Liver (tissue), 9 donors: ENCODE measurements around the gene JOSD2. TPM values are rescaled to one million over a fixed set of nuclear protein-coding genes. Genes with fewer than 3 reads are reported as not detected.

Experiments
- DNase-seq: peaks from one replicate; pipeline ENCODE4 v3.0.0-alpha.2; 2017; ENCODE audit warnings: low spot score
- H3K27ac ChIP-seq, 2 donors: one replicate each; pipeline ENCODE4 v1.7.0; 2013; ENCODE audit warnings: inconsistent platforms in 2 of 2, low read length in 2 of 2, control low read depth in 1 of 2, low read depth in 1 of 2, mild to moderate bottlenecking in 1 of 2
- H3K27me3 ChIP-seq, 4 donors: one replicate each; pipeline versions ENCODE4 v1.6.1 to v1.7.0; 2013; ENCODE audit warnings: low read length in 3 of 4, inconsistent platforms in 1 of 4, mild to moderate bottlenecking in 1 of 4, moderate library complexity in 1 of 4; ENCODE audit not compliant: control insufficient read depth in 4 of 4, insufficient read depth in 4 of 4
- H3K36me3 ChIP-seq, 4 donors: one replicate each; pipeline versions ENCODE4 v1.6.1 to v1.7.0; 2013; ENCODE audit warnings: low read length in 3 of 4, mild to moderate bottlenecking in 3 of 4, low read depth in 1 of 4, moderate library complexity in 1 of 4; ENCODE audit not compliant: control insufficient read depth in 4 of 4, insufficient read depth in 3 of 4
- H3K4me1 ChIP-seq, 4 donors: one replicate each; pipeline versions ENCODE4 v1.6.1 to v1.7.0; 2013; ENCODE audit warnings: low read length in 3 of 4, mild to moderate bottlenecking in 3 of 4, moderate library complexity in 1 of 4; ENCODE audit not compliant: control insufficient read depth in 4 of 4, insufficient read depth in 4 of 4
- H3K4me3 ChIP-seq, 3 donors: one replicate each; pipeline versions ENCODE4 v1.6.1 to v1.7.0; 2013; ENCODE audit warnings: low read length in 3 of 3, control low read depth in 1 of 3, low read depth in 1 of 3, mild to moderate bottlenecking in 1 of 3
- H3K9ac ChIP-seq, 2 donors: one replicate each; pipeline ENCODE4 v1.7.0; 2013; ENCODE audit warnings: low read length in 2 of 2, mild to moderate bottlenecking in 2 of 2, moderate library complexity in 2 of 2, control low read depth in 1 of 2, low read depth in 1 of 2
- H3K9me3 ChIP-seq, 4 donors: one replicate each; pipeline versions ENCODE4 v1.6.1 to v1.7.0; 2013; ENCODE audit warnings: low read length in 3 of 4; ENCODE audit not compliant: control insufficient read depth in 4 of 4
- FOXA1 ChIP-seq: IDR thresholded peaks from 2 replicates; pipeline ENCODE4 v1.6.1; 2016; ENCODE audit warnings: antibody characterized with exemption
- HNF4A ChIP-seq, 2 donors: conservative IDR thresholded peaks; 2 replicates each; pipeline ENCODE4 v1.6.1; 2016; ENCODE audit warnings: antibody characterized with exemption in 2 of 2, mild to moderate bottlenecking in 2 of 2
- JUND ChIP-seq, 2 donors: IDR thresholded peaks; 2 replicates each; pipeline ENCODE4 v1.6.1; 2016; ENCODE audit warnings: antibody characterized with exemption in 2 of 2
- NR2F2 ChIP-seq: IDR thresholded peaks from 2 replicates; pipeline ENCODE4 v1.6.1; 2016; ENCODE audit warnings: antibody characterized with exemption
- RAD21 ChIP-seq, 2 donors: IDR thresholded peaks; 2 replicates each; pipeline ENCODE4 v1.6.1; 2016; ENCODE audit warnings: antibody characterized with exemption in 2 of 2, mild to moderate bottlenecking in 2 of 2
- REST ChIP-seq: IDR thresholded peaks from 2 replicates; pipeline ENCODE4 v1.6.1; 2016; ENCODE audit warnings: antibody characterized with exemption, mild to moderate bottlenecking
- RXRA ChIP-seq, 2 donors: IDR thresholded peaks; 2 replicates each; pipeline ENCODE4 v1.6.1; 2017 to 2018; ENCODE audit warnings: antibody characterized with exemption in 2 of 2, mild to moderate bottlenecking in 1 of 2
- SP1 ChIP-seq: IDR thresholded peaks from 2 replicates; pipeline ENCODE4 v1.6.1; 2018; ENCODE audit warnings: antibody characterized with exemption, mild to moderate bottlenecking
- YY1 ChIP-seq: IDR thresholded peaks from 2 replicates; pipeline ENCODE4 v1.6.1; 2016; ENCODE audit warnings: antibody characterized with exemption, mild to moderate bottlenecking
- ZBTB33 ChIP-seq: IDR thresholded peaks from 2 replicates; pipeline ENCODE4 v1.6.1; 2016; ENCODE audit warnings: antibody characterized with exemption
- WGBS: extraction: QIAGEN DNeasy Blood & Tissue Kit; methylation state at CpG from one replicate; pipeline ENCODE4 v1.1.7; 2013; 5-methylcytosine and 5-hydroxymethylcytosine counted together
- polyA plus RNA-seq, 2 donors: library from polyadenylated mRNA; stranded (reverse) in 1 of 2; unstranded in 1 of 2; fragments of 200-250 nt in 1 of 2; fragments of >200 nt in 1 of 2; fragmentation: Nextera tagmentation in 1 of 2; extraction: Ambion mirVana in 1 of 2; gene quantifications; one replicate each; pipeline versions ENCODE4 v1.2.1 to v1.2.3, GENCODE V29; 2013 to 2015
- total RNA-seq, 2 donors: library from RNA; depleted of rRNA; stranded (reverse); fragments of >200 nt; gene quantifications; one replicate each; pipeline ENCODE4 v1.2.3, GENCODE V29; 2014
- TF ChIP-seq, protein P1 (sequence below): IDR thresholded peaks from 2 replicates; pipeline ENCODE4 v1.6.1; 2016; ENCODE audit warnings: antibody characterized with exemption
- TF ChIP-seq, protein P2 (sequence below): IDR thresholded peaks from 2 replicates; pipeline ENCODE4 v1.6.1; 2016; ENCODE audit warnings: antibody characterized with exemption
- donor health status: healthy.
- donor health status: healthy.
- donor health status: healthy.
- donor health status: healthy.
- donor health status: healthy.

JOSD2 gene
- total and polyA plus RNA-seq, 4 donors, result 6.6 to 32.9 (median 20.0) TPM

GRCh38 chr19:50466706-50467039 is 44.3 kb downstream of the JOSD2 start:
- H3K9me3 ChIP-seq, result no peaks in the 10 kb centered on the region
- no peaks in the 10 kb centered on the region for H3K27me3 ChIP-seq
- H3K4me3 ChIP-seq, result no peak overlapping the region
- DNase-seq, result no peak
- H3K9ac ChIP-seq, result no peak overlapping the region
- no peak overlapping the region for H3K27ac ChIP-seq
- no peaks in the 10 kb centered on the region for H3K36me3 ChIP-seq
- 82% methylated on average over 11 of the region's 11 CpGs for WGBS
- H3K4me1 ChIP-seq, result no peaks in the 10 kb centered on the region
- TF ChIP-seq HNF4A (conservative IDR thresholded peaks at IDR 0.05), result no peak
- no peak for TF ChIP-seq SP1
- no peak for TF ChIP-seq FOXA1
- TF ChIP-seq, protein P1, sequence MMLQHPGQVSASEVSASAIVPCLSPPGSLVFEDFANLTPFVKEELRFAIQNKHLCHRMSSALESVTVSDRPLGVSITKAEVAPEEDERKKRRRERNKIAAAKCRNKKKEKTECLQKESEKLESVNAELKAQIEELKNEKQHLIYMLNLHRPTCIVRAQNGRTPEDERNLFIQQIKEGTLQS, result no peak
- TF ChIP-seq REST, result no peak
- no peak for TF ChIP-seq RXRA (IDR thresholded peaks at IDR 0.05)

GRCh38 chr19:50465986-50466705 is 44.8 kb downstream of the JOSD2 start:
- TF ChIP-seq NR2F2 (no peak), HNF4A (conservative IDR thresholded peaks at IDR 0.05) (no peak)
- H3K27ac ChIP-seq, result no peak overlapping the region
- no peaks in the 10 kb centered on the region for H3K27me3 ChIP-seq
- H3K4me1 ChIP-seq, result no peaks in the 10 kb centered on the region
- no peaks in the 10 kb centered on the region for H3K36me3 ChIP-seq
- H3K4me3 ChIP-seq, result no peak overlapping the region
- H3K9ac ChIP-seq, result no peak overlapping the region
- DNase-seq, result no peak
- H3K9me3 ChIP-seq, result no peaks in the 10 kb centered on the region
- WGBS, result 72% methylated on average over 29 of the region's 29 CpGs

- H3K36me3 ChIP-seq, result no peaks in the 10 kb centered on the region
- no peak overlapping the region for H3K27ac ChIP-seq
- TF ChIP-seq SP1, result peak; percentile 14
- TF ChIP-seq HNF4A (conservative IDR thresholded peaks at IDR 0.05), result peak in 1 of 2 donors; percentile 32
- no peak for TF ChIP-seq YY1
- TF ChIP-seq RAD21 (IDR thresholded peaks at IDR 0.05), result no peak
- no peak for TF ChIP-seq RXRA (IDR thresholded peaks at IDR 0.05)
- no peak for TF ChIP-seq ZBTB33
- no peak for TF ChIP-seq JUND (IDR thresholded peaks at IDR 0.05)
- TF ChIP-seq, protein P2, sequence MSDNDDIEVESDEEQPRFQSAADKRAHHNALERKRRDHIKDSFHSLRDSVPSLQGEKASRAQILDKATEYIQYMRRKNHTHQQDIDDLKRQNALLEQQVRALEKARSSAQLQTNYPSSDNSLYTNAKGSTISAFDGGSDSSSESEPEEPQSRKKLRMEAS, result no peak
- H3K4me3 ChIP-seq, result no peak overlapping the region
- no peaks in the 10 kb centered on the region for H3K27me3 ChIP-seq
- DNase-seq, result no peak
- 46% methylated on average over 13 of the region's 13 CpGs for WGBS
- no peaks in the 10 kb centered on the region for H3K9me3 ChIP-seq
- no peaks in the 10 kb centered on the region for H3K4me1 ChIP-seq
- H3K9ac ChIP-seq, result no peak overlapping the region
These were observed 46.0 kb downstream of the JOSD2 start for GRCh38 chr19:50465000-50465399.
